BE2C (cell line): Measurements from ENCODE around the gene OTUB2.

Experiments used
- DNase-seq: peaks from one replicate; pipeline ENCODE4 v3.0.0-alpha.2; 2020
- H3K27me3 ChIP-seq: fragments of 250-450 bp; sonication (Bioruptor Pico); 2 replicates; pipeline ENCODE4 v1.5.1; 2020; ENCODE audit warnings: mild to moderate bottlenecking
- H3K36me3 ChIP-seq: fragments of 250-450 bp; sonication (Bioruptor Pico); 2 replicates; pipeline ENCODE4 v1.5.1; 2020; ENCODE audit warnings: mild to moderate bottlenecking
- H3K4me1 ChIP-seq: fragments of 250-450 bp; sonication (Bioruptor Pico); 2 replicates; pipeline ENCODE4 v1.5.1; 2020
- H3K4me3 ChIP-seq: 2 replicates; pipeline ENCODE4 v1.5.1; 2011; ENCODE audit warnings: low read depth, low read length
- H3K9me3 ChIP-seq: fragments of 250-450 bp; sonication (Bioruptor Pico); 2 replicates; pipeline ENCODE4 v1.5.1; 2020
- TF ChIP-seq, protein P1 (sequence below): IDR thresholded peaks from 2 replicates; pipeline ENCODE4 v1.5.1; 2012; ENCODE audit warnings: mild to moderate bottlenecking, low read depth, low read length

The OTUB2 gene

DNA sequence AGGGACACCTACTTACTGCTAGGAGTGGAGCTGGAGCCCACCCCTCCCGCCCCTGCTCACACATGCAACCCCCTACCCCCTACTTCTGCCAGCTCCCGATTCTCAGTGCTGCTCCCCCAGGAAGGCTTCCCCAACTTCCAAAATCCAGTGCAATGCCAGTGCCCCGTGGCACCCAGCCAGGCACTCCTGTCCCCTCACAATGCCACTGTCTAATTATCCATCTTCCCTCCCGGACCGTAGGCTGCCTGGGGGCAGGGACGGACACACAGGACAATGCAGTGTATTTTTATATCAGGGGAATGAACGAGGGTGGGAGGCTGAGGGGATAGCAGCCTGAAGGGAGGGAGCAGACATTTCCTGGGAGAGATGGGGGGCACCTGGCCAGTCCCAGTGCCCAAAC is 12.4 kb downstream of the OTUB2 start:
- no peak for DNase-seq
- Histone ChIP-seq H3K36me3 (peaks cover 4% of the 10 kb centered on the region; the same call in 1 of the 2 replicates), H3K4me3 (no peak overlapping the region), H3K9me3 (no peaks in the 10 kb centered on the region), H3K4me1 (peaks cover 2% of the 10 kb centered on the region), H3K27me3 (no peaks in the 10 kb centered on the region)
- TF ChIP-seq, protein P1, sequence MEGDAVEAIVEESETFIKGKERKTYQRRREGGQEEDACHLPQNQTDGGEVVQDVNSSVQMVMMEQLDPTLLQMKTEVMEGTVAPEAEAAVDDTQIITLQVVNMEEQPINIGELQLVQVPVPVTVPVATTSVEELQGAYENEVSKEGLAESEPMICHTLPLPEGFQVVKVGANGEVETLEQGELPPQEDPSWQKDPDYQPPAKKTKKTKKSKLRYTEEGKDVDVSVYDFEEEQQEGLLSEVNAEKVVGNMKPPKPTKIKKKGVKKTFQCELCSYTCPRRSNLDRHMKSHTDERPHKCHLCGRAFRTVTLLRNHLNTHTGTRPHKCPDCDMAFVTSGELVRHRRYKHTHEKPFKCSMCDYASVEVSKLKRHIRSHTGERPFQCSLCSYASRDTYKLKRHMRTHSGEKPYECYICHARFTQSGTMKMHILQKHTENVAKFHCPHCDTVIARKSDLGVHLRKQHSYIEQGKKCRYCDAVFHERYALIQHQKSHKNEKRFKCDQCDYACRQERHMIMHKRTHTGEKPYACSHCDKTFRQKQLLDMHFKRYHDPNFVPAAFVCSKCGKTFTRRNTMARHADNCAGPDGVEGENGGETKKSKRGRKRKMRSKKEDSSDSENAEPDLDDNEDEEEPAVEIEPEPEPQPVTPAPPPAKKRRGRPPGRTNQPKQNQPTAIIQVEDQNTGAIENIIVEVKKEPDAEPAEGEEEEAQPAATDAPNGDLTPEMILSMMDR, result no peak

DNA sequence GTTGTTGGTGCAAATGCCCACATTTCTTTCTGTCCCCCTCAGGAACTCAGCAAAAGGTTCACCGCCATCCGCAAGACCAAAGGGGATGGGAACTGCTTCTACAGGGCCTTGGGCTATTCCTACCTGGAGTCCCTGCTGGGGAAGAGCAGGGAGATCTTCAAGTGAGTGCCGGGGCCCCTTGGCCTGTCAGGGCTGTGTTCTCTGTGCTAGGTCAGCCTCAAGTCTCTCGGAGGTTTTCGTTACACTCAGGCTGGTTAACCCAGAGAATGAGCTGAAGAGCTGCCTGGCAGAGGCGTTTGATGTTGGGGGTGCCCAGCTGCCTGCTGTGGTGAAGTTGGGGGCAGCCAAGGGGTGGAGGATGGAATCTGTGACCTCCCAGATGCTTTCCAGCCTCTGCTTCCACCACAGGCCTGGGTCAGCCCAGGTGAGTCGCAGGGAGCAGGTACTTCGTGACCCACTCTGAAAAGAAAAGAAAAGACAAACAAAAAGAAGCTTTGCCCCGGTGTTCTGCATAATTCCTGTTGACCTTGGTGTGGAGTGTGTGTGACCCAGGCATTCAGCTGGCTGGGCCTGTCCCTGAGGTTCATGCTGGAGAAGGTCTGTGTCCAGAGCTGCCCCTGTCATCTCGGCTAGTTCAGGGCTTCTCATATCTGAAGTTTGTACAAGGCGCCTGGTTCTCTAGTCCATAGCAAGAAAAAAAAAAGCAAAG is 12.9 kb downstream of the OTUB2 start:
- Histone ChIP-seq H3K9me3 (no peaks in the 10 kb centered on the region), H3K4me3 (no peak overlapping the region), H3K27me3 (no peaks in the 10 kb centered on the region), H3K4me1 (peaks cover 2% of the 10 kb centered on the region), H3K36me3 (peaks cover 7% of the 10 kb centered on the region; the same call in 1 of the 2 replicates)
- TF ChIP-seq, protein P1, result no peak
- DNase-seq, result no peak

DNA sequence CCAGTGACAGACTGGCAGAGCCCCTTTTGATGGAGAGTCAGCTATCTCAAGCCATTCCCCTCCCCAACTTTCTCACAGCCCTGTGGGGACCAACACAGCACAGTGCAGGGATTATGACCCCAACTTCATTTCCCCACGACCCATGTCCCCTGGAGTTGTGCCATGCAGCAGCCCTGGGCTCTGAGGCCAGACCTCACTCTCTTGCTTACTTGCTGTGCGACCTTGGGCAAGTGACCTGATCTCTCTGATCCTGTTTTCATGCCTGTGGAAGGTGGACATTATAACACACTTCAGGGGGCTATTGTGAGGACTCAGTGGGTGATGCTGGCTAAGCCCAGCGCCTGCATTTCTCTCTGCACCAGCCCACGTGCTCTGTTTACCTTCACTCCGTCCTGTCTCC is 14.1 kb downstream of the OTUB2 start:
- H3K4me1 ChIP-seq, result peaks cover 2% of the 10 kb centered on the region
- no peak overlapping the region for H3K4me3 ChIP-seq
- no peaks in the 10 kb centered on the region for H3K27me3 ChIP-seq
- H3K9me3 ChIP-seq, result no peaks in the 10 kb centered on the region
- TF ChIP-seq, protein P1, result no peak
- H3K36me3 ChIP-seq, result peaks cover 7% of the 10 kb centered on the region; the same call in 1 of the 2 replicates
- DNase-seq, result no peak

DNA sequence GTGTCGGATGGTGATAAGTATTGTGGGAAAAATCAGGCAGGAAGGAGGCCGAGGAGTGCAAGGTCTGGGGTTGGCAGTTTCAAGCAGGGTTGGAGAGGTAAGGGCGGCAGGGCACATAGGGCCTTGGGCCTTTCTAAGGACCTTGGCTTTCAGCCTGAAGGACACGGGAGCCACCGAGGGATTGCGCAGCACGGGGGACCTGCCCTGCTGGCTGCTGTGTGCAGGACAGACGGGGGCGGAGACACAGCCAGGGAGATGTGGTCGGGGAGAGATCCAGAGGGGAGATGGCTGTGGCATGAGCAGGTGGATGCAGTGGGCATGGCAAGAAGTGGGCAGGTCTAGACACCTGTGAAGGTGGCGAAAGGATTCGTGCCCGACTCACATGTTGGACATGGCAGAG is 14.7 kb downstream of the OTUB2 start:
- H3K4me1 ChIP-seq, result peaks cover 2% of the 10 kb centered on the region

DNA sequence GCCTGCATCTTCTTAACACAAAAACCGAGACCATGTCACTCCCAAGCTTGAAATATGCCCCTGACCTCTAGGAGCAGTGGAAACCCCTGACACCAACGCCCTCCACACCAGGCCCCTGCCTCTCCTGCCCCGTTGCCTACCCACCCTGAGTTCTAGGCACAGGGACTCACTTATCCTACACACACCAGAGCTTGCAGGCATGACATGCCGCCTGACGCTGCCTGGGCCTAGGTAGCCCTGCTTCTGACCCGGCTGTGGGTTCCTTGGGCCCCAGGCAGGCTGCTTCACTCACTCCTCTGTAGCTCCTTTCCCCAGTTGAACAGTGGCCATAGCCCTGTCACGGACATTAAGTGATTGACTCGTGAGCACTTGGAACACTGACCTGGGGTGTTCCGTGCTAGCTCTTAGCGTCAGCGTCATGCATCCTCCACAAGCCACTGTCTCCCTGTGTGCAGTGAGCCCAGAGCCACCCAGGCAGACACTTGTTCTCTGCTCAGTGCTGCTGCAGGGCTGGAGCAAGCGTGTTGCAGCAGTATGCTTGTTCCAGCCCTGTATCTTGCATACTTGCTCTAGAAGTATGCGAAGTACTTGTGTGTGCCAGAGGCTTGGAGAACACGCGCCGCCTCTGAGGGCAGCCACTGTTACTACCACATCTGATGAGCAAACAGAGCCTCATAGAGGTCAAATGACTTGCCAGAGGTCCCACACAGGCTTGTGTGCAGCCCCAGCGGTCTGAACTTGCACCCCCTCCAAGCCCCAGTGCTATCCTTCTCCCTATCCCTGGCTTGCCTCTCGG is 15.6 kb downstream of the OTUB2 start:
- H3K4me1 ChIP-seq, result peaks cover under 1% of the 10 kb centered on the region
- DNase-seq, result no peak

More for the DNA sequence above, 14.7 kb downstream of the OTUB2 start:
- Histone ChIP-seq H3K9me3 (no peaks in the 10 kb centered on the region), H3K4me3 (no peak overlapping the region), H3K36me3 (peaks cover 12% of the 10 kb centered on the region; the same call in 1 of the 2 replicates), H3K27me3 (no peaks in the 10 kb centered on the region)
- no peak for DNase-seq
- TF ChIP-seq, protein P1, result no peak

More for the DNA sequence above, 15.6 kb downstream of the OTUB2 start:
- Histone ChIP-seq H3K9me3 (no peaks in the 10 kb centered on the region), H3K4me3 (no peak overlapping the region), H3K36me3 (peaks cover 16% of the 10 kb centered on the region), H3K27me3 (no peaks in the 10 kb centered on the region)
- TF ChIP-seq, protein P1, result no peak
